ENCODE data around the gene MYL3. TPM values are rescaled to one million over a fixed set of nuclear protein-coding genes. Genes with fewer than 3 reads are reported as not detected.

MYL3 gene
- total and polyA plus RNA-seq, 3 donors from 2014 or later, result 1.2 to 14.5 (median 3.0) TPM

DNA sequence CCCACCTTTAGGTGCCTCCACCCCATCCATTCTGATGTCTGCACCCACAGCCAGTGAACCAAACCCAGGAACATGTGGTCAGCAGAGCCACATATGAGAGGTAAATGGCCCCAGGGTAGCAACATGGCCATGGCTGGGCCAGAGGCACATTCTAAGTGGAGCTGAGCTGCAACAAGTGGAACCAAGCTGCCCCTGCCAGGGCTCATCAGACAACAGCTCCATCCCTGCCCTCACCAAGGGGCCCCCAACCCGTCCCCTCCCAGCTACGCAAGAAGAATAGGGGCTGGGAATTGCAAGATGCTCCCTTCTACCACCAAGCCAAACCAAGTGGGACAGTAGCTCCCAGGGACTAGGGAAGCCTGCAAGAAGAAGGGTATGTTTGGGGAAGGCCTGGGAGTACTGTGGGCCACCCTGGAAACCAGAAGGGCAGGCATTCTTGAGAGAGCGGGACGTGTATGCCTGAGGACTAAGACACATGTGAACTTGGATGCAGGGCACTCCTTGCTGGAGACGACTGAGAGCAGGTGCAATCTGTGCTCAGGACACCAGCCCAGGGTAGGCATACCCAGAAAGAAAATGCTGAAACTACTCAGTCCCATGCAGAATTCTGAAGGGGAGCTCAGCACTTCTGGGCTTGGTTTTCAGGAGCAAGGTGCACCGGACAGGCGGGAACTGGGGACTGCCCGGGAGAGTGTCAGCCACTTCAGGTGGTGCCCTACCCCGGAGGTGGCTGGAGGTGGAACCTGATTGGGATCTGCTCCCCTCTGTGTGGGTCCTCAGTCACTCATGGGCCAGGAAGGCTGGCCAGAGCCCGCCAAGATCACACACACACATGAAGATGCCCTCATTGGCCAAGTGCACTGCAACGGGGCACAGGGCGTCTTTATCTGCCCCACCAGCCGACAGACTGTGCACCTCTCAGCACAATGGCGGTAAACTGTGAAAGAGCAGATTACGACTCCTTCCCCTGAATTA lies 9.5 kb downstream of the MYL3 start:
- peak; percentile 11 for DNase-seq
- intact Hi-C loops (cut with DNase I; ENCODE audit: low total_unique reads), result no loop called here
- no peak overlapping the region for H3K27ac ChIP-seq
- no peaks in the 10 kb centered on the region for H3K4me1 ChIP-seq
- no peaks in the 10 kb centered on the region for H3K36me3 ChIP-seq (ENCODE audit: low read depth, missing control alignments)
- no peak overlapping the region for H3K4me3 ChIP-seq
- H3K27me3 ChIP-seq, result no peaks in the 10 kb centered on the region
- TF ChIP-seq, protein P1, sequence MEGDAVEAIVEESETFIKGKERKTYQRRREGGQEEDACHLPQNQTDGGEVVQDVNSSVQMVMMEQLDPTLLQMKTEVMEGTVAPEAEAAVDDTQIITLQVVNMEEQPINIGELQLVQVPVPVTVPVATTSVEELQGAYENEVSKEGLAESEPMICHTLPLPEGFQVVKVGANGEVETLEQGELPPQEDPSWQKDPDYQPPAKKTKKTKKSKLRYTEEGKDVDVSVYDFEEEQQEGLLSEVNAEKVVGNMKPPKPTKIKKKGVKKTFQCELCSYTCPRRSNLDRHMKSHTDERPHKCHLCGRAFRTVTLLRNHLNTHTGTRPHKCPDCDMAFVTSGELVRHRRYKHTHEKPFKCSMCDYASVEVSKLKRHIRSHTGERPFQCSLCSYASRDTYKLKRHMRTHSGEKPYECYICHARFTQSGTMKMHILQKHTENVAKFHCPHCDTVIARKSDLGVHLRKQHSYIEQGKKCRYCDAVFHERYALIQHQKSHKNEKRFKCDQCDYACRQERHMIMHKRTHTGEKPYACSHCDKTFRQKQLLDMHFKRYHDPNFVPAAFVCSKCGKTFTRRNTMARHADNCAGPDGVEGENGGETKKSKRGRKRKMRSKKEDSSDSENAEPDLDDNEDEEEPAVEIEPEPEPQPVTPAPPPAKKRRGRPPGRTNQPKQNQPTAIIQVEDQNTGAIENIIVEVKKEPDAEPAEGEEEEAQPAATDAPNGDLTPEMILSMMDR (IDR thresholded peaks at IDR 0.05), result no peak
- TF ChIP-seq POLR2A (IDR thresholded peaks at IDR 0.05), result no peak
- 81 to 84% methylated on average over 9 to 15 of the region's 15 CpGs for WGBS, 2 donors
- H3K9me3 ChIP-seq, result no peaks in the 10 kb centered on the region

DNA sequence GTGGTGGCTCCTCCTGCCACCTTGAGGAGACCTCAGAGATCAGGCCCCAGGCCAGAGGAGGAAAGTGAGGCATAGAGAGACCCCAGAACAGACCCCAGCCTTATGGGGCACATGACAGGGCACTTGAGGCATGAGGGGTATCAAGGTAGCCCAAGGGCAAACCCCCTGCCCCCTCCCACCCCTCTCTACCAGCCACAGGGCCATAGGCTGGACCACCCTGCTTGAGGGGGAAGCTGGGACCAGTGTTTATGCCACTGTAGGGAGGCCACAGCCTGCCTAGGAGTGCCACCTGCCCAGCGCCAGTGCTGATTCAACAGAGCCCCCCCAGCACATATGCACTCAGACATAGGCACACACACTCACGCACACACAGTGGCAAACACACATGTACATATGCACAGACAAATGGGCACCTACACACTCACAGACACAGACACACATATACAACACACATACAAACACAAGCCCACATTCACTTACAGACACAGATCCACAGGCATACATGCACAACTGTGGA lies 10.3 kb downstream of the MYL3 start:
- no peak overlapping the region for H3K4me3 ChIP-seq
- no peaks in the 10 kb centered on the region for H3K36me3 ChIP-seq (ENCODE audit: low read depth, missing control alignments)
- H3K27me3 ChIP-seq, result no peaks in the 10 kb centered on the region
- H3K9me3 ChIP-seq, result no peaks in the 10 kb centered on the region
- peak; percentile 5 for DNase-seq
- H3K4me1 ChIP-seq, result no peaks in the 10 kb centered on the region
- no peak overlapping the region for H3K27ac ChIP-seq
- TF ChIP-seq POLR2A (IDR thresholded peaks at IDR 0.05), result no peak
- TF ChIP-seq, protein P1 (IDR thresholded peaks at IDR 0.05), result no peak
- intact Hi-C loops (cut with DNase I; ENCODE audit: low total_unique reads), result no loop called here
- 91% methylated on average over 2 of the region's 2 CpGs; no CpG with 5 or more reads in 1 of the 2 donors for WGBS, 2 donors

DNA sequence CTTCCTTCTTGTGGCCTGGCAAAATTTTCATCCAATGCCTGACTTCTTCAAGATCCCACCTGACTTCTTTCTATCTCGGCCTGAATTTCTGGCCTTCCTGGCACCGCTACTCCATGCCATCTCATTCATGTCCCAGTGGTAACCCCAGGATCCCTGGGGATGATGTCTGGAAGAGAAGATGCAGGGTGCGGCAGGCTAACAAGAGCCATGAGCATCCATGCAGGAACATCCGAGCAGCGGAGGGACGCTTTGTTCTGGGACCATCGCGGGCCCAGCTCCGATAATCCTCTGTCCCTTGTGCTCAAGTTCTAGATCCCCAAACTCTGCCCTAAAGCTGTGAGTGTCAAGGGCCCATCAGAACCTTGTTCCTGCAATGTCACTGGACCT lies 10.9 kb downstream of the MYL3 start:
- Histone ChIP-seq H3K4me3 (no peak overlapping the region), H3K36me3 (ENCODE audit: low read depth, missing control alignments) (no peaks in the 10 kb centered on the region), H3K27ac (no peak overlapping the region), H3K9me3 (no peaks in the 10 kb centered on the region), H3K4me1 (no peaks in the 10 kb centered on the region), H3K27me3 (no peaks in the 10 kb centered on the region)
- peak; percentile 9 for DNase-seq
- TF ChIP-seq, protein P1 (IDR thresholded peaks at IDR 0.05), result no peak
- no peak for TF ChIP-seq POLR2A (IDR thresholded peaks at IDR 0.05)
- WGBS, 2 donors, result 93 to 95% methylated on average over 9 of the region's 9 CpGs
- intact Hi-C loops (cut with DNase I; ENCODE audit: low total_unique reads), result no loop called here

DNA sequence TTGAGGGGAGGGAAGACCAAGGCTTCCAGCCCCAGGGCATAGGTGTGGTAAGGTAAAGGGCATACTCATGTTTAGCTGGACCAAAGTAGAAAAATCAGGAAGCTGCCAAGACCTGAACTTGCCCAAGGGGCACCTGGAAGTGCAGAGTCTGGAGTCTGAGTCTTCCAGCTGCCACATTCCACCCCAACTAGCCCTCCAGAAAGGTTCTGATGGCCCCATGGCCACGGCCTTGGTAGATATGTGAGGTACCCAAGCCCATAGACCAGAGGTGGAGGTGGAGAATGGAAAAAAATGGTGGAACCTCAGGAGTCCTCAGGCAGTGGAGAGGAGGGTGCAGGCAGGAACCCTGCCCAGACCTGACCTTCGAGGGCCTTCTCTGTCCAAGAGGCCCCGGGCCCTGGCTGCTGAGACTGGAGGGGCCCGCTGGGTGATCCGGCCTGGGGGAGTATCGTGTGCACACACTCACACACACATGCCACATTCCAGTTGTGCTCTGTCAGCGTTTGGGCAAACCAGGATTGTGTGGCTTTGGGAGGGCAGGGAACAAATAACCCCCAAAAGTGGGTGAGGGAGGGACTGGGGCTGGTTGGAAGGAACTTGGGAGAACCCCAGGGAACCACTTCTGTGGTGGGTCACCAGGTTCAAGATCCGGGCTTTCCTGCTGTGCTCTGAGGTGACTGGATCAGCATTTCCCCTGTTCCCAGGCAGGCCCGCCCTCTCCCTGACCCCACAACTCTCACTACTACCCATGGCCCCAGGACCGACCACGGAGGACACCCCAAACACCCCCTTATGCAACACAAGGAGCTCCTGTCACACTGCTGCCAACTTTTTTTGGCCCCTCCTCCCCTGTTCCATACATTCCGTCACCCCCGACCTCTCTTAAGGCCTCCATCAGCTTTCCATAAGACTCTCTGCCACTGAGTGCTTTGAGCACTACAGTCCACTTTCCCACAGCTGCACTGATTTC lies 11.6 kb downstream of the MYL3 start:
- Histone ChIP-seq H3K27ac (no peak overlapping the region), H3K27me3 (no peaks in the 10 kb centered on the region), H3K4me1 (no peaks in the 10 kb centered on the region), H3K9me3 (no peaks in the 10 kb centered on the region), H3K36me3 (ENCODE audit: low read depth, missing control alignments) (no peaks in the 10 kb centered on the region), H3K4me3 (no peak overlapping the region)
- intact Hi-C loops (cut with DNase I; ENCODE audit: low total_unique reads), result no loop called here
- DNase-seq, result peak; percentile 4
- no peak for TF ChIP-seq POLR2A (IDR thresholded peaks at IDR 0.05)
- TF ChIP-seq, protein P1 (IDR thresholded peaks at IDR 0.05), result no peak
- WGBS, 2 donors, result 83 to 90% methylated on average over 7 to 13 of the region's 13 CpGs
